ENCODE measurements around the gene TBC1D19.

DNA sequence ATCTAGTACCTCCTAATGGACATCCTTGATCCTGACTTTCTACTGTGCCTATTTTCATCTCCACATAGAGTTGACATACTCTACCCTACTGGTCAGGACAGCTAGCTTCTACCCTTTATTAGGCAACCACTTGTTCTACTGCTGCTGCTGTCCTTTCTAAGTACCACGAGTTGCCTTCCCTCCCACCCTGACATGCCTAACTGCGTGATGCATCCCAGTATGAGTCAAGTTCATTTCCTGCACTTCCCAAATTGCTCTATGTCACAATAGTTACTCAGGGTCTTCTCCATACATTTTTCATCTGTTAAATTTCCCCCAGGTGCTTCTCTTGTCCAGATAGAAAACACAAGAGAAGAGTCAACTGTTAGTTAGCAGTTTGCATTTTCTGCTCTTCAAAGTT lies 133.4 kb downstream of the TBC1D19 start:
- TF ChIP-seq ZBTB1 (CRISPR knock-in tag; IDR thresholded peaks at IDR 0.05; ENCODE audit: borderline replicate concordance, low read depth) (no peak), FOSL1 (tag; conservative IDR thresholded peaks at IDR 0.05) (no peak)
